HCT116 (cell line): ENCODE data around the gene GMPPB. TPM values are rescaled to one million over a fixed set of nuclear protein-coding genes. Genes with fewer than 3 reads are reported as not detected.

Source experiments
- ATAC-seq: fragments of 200-7000 bp; cut with Tn5 transposase; 2 replicates; pipeline ENCODE4 v1.9.1; 2020; ENCODE audit warnings: mild to moderate bottlenecking, moderate library complexity
- BruUV-seq: library from RNA; stranded (reverse); fragments of 400-500 nt; replicated peaks from 2 replicates; lab custom pipeline; 2021; lab: Mats Ljungman, UMichigan
- CTCF ChIA-PET: fragments of 300-600 bp; sonication (Branson Sonifier 250); formaldehyde crosslinking; loops from one replicate; lab custom pipeline; 2021; ENCODE audit warnings: antibody characterized with exemption; lab: Charles Lee
- POLR2A ChIA-PET: fragments of 300-600, 350-600 bp; sonication (Branson Sonifier 250); formaldehyde crosslinking; loops from one replicate; lab custom pipeline; 2021; ENCODE audit warnings: antibody characterized with exemption; lab: Charles Lee
- RAD21 ChIA-PET, 2 experiments: fragments of 300-600 bp; sonication (Branson Sonifier 250); formaldehyde crosslinking; loops; one replicate each; lab custom pipeline; 2023; ENCODE audit warnings: low total read pairs in 2 of 2; ENCODE audit not compliant: uncharacterized antibody in 2 of 2, unreplicated experiment in 2 of 2, low non-redundant PET in 1 of 2; lab: Charles Lee
- DNase-seq: peaks from one replicate; pipeline ENCODE4 v3.0.0-alpha.2; 2010; ENCODE audit warnings: low read depth, low spot score
- H2AFZ ChIP-seq: fragments of 200-600 bp; shearing (Covaris generic), sonication (generic); 2 replicates; pipeline ENCODE4 v1.6.1; 2017; ENCODE audit warnings: low read depth, mixed run types, mixed read lengths, antibody characterized with exemption, low read length; ENCODE audit not compliant: poor library complexity, severe bottlenecking
- H3K27ac ChIP-seq: 2 replicates; pipeline ENCODE4 v1.5.1; 2012; ENCODE audit warnings: low read depth, low read length
- H3K27me3 ChIP-seq: fragments of 200-600 bp; sonication (generic); 2 replicates; pipeline ENCODE4 v1.6.1; 2016; ENCODE audit warnings: mixed run types, low read length, mixed read lengths; ENCODE audit not compliant: insufficient read depth
- H3K36me3 ChIP-seq, 2 experiments: fragments of 200-500 bp in 1 of 2; fragments of 200-600 bp in 1 of 2; sonication (Bioruptor generic) in 1 of 2; sonication (generic) in 1 of 2; 2 replicates each; pipeline versions ENCODE4 v1.5.1 to v1.6.1; 2014 to 2016; ENCODE audit warnings: low read length in 2 of 2, inconsistent platforms in 1 of 2, mixed read lengths in 1 of 2, mixed run types in 1 of 2; ENCODE audit not compliant: insufficient read depth in 2 of 2, control insufficient read depth in 1 of 2
- H3K4me1 ChIP-seq, 2 experiments: fragments of 200-600 bp in 1 of 2; sonication (generic) in 1 of 2; 2 replicates each; pipeline versions ENCODE4 v1.5.1 to v1.6.1; 2012 to 2017; ENCODE audit warnings: low read length in 2 of 2, inconsistent platforms in 1 of 2, mild to moderate bottlenecking in 1 of 2, mixed read lengths in 1 of 2, mixed run types in 1 of 2, moderate library complexity in 1 of 2; ENCODE audit not compliant: insufficient read depth in 2 of 2, control insufficient read depth in 1 of 2
- H3K4me2 ChIP-seq: fragments of 200-600 bp; sonication (generic); 2 replicates; pipeline ENCODE4 v1.6.1; 2017; ENCODE audit warnings: mixed run types, low read length, mixed read lengths
- H3K4me3 ChIP-seq, 2 experiments: fragments of 200-600 bp in 1 of 2; sonication (generic) in 1 of 2; replicated peaks in 1 of 2; 2 replicates each; pipeline ENCODE4 v1.5.1; 2011 to 2016; ENCODE audit warnings: low read length in 2 of 2, control low read depth in 1 of 2, low read depth in 1 of 2, mild to moderate bottlenecking in 1 of 2, mixed read lengths in 1 of 2, mixed run types in 1 of 2
- H3K79me2 ChIP-seq: fragments of 200-600 bp; sonication (generic); 2 replicates; pipeline ENCODE4 v1.6.1; 2017; ENCODE audit warnings: mild to moderate bottlenecking, mixed run types, low read length, moderate library complexity, mixed read lengths; ENCODE audit not compliant: insufficient read depth
- H3K9ac ChIP-seq: fragments of 200-600 bp; sonication (generic); 2 replicates; pipeline ENCODE4 v1.6.1; 2016; ENCODE audit warnings: low read length, mixed read lengths
- H3K9me2 ChIP-seq: fragments of 200-600 bp; sonication (generic), shearing (Covaris generic); 2 replicates; pipeline ENCODE4 v1.6.1; 2017; ENCODE audit warnings: mixed run types, mild to moderate bottlenecking, moderate library complexity; ENCODE audit not compliant: insufficient read depth
- H3K9me3 ChIP-seq, 2 experiments: fragments of 200-500 bp in 1 of 2; fragments of 200-600 bp in 1 of 2; sonication (Bioruptor generic) in 1 of 2; sonication (generic) in 1 of 2; 2 replicates each; pipeline ENCODE4 v1.6.1; 2014 to 2017; ENCODE audit warnings: low read length in 2 of 2, mixed read lengths in 2 of 2, inconsistent platforms in 1 of 2, low read depth in 1 of 2, mild to moderate bottlenecking in 1 of 2, mixed run types in 1 of 2, moderate library complexity in 1 of 2; ENCODE audit not compliant: control insufficient read depth in 1 of 2, insufficient read depth in 1 of 2
- H4K20me1 ChIP-seq: fragments of 200-600 bp; sonication (generic), shearing (Covaris generic); 2 replicates; pipeline ENCODE4 v1.6.1; 2017; ENCODE audit warnings: mixed run types, mild to moderate bottlenecking, moderate library complexity; ENCODE audit not compliant: insufficient read depth
- CBX3 ChIP-seq: IDR thresholded peaks from 2 replicates; pipeline ENCODE4 v1.6.1; 2012; ENCODE audit warnings: low read depth
- CEBPB ChIP-seq: IDR thresholded peaks from 2 replicates; pipeline ENCODE4 v1.6.1; 2012; ENCODE audit warnings: low read depth
- EZH2phosphoT487 ChIP-seq: fragments of 200-600 bp; IDR thresholded peaks from 2 replicates; pipeline ENCODE4 v1.6.1; 2018; ENCODE audit warnings: antibody characterized with exemption, borderline replicate concordance
- JUND ChIP-seq: IDR thresholded peaks from 2 replicates; pipeline ENCODE4 v1.6.1; 2012
- POLR2AphosphoS5 ChIP-seq: IDR thresholded peaks from 2 replicates; pipeline ENCODE4 v1.6.1; 2011; ENCODE audit warnings: mild to moderate bottlenecking, low read depth, low read length, moderate library complexity
- RAD21 ChIP-seq: IDR thresholded peaks from 2 replicates; pipeline ENCODE4 v1.6.1; 2012; ENCODE audit warnings: low read depth, mild to moderate bottlenecking
- SP1 ChIP-seq: IDR thresholded peaks from 2 replicates; pipeline ENCODE4 v1.6.1; 2012; ENCODE audit warnings: low read depth
- SRF ChIP-seq: IDR thresholded peaks from 2 replicates; pipeline ENCODE4 v1.6.1; 2012; ENCODE audit warnings: low read depth
- TCF7L2 ChIP-seq: IDR thresholded peaks from 2 replicates; pipeline ENCODE4 v1.7.0; 2011; ENCODE audit warnings: borderline replicate concordance, inconsistent platforms; ENCODE audit not compliant: insufficient read depth, insufficient read length; ENCODE audit errors: extremely low read depth
- YY1 ChIP-seq: IDR thresholded peaks from 2 replicates; pipeline ENCODE4 v1.6.1; 2011; ENCODE audit warnings: low read length, low read depth, moderate library complexity, mild to moderate bottlenecking; ENCODE audit not compliant: insufficient replicate concordance; ENCODE audit errors: extremely low read depth
- intact Hi-C: fragments of 100-400 bp; cut with micrococcal nuclease; formaldehyde crosslinking; loops from 2 replicates; pipeline ENCODE4 v1.10.0; 2022
- total RNA-seq: library from RNA; stranded (reverse); gene quantifications from one replicate; pipeline ENCODE4 v1.2.1, GENCODE V29; 2021; ENCODE audit not compliant: unreplicated experiment
- TF ChIP-seq, protein P1 (sequence below), 3 experiments: fragments of 200-600 bp in 1 of 3; sonication (generic) in 1 of 3; IDR thresholded peaks in 2 of 3; conservative IDR thresholded peaks in 1 of 3; 2 replicates each; pipeline ENCODE4 v1.5.1; 2012 to 2017; ENCODE audit warnings: low read depth in 2 of 3, low read length in 2 of 3, antibody characterized with exemption in 1 of 3, borderline replicate concordance in 1 of 3, control low read depth in 1 of 3, mild to moderate bottlenecking in 1 of 3, mixed read lengths in 1 of 3, mixed run types in 1 of 3, moderate library complexity in 1 of 3; ENCODE audit not compliant: insufficient read depth in 1 of 3
- TF ChIP-seq, protein P2 (sequence below): IDR thresholded peaks from 2 replicates; pipeline ENCODE4 v1.6.1; 2012
- TF ChIP-seq, protein P3 (sequence below): IDR thresholded peaks from 2 replicates; pipeline ENCODE4 v1.6.1; 2011; ENCODE audit warnings: mild to moderate bottlenecking, low read length, moderate library complexity; ENCODE audit not compliant: insufficient replicate concordance; ENCODE audit errors: extremely low read depth

Gene GMPPB
- total RNA-seq, 1 experiment from 2014 or later: 24.1 TPM

DNA sequence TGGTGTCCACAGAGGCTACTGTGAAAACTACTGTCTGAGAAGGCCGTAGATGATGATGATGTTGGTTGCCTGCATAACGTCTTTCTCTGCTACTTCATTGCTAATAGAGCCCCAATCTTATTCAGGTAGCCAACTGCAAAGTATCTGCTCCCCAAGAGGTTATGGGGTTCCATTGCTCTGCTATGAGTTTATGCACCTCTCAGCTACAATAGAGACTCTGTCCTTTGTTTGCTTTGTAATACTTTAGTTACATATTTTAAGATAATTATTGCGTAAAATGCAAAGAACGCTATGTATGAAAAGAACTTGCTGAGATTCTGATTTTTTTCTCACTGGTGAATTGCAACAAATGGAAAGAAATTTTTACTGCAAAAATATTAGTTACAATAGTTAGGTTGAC lies 27.8 kb upstream of the GMPPB start:
- no peak overlapping the region for H3K9ac ChIP-seq
- H3K4me1 ChIP-seq: no peaks in the 10 kb centered on the region
- H3K4me3 ChIP-seq: no peak overlapping the region
- POLR2A ChIA-PET: no interaction called here
- no peak overlapping the region for H3K4me2 ChIP-seq
- CTCF ChIA-PET: no interaction called here
- no peak for TF ChIP-seq YY1
- no peak for TF ChIP-seq POLR2AphosphoS5
- TF ChIP-seq, protein P1, sequence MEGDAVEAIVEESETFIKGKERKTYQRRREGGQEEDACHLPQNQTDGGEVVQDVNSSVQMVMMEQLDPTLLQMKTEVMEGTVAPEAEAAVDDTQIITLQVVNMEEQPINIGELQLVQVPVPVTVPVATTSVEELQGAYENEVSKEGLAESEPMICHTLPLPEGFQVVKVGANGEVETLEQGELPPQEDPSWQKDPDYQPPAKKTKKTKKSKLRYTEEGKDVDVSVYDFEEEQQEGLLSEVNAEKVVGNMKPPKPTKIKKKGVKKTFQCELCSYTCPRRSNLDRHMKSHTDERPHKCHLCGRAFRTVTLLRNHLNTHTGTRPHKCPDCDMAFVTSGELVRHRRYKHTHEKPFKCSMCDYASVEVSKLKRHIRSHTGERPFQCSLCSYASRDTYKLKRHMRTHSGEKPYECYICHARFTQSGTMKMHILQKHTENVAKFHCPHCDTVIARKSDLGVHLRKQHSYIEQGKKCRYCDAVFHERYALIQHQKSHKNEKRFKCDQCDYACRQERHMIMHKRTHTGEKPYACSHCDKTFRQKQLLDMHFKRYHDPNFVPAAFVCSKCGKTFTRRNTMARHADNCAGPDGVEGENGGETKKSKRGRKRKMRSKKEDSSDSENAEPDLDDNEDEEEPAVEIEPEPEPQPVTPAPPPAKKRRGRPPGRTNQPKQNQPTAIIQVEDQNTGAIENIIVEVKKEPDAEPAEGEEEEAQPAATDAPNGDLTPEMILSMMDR (IDR thresholded peaks at IDR 0.05 in 2 of 3, conservative IDR thresholded peaks at IDR 0.05 in 1 of 3; ENCODE audit: borderline replicate concordance in 1 of 3, insufficient read depth in 1 of 3, low read depth in 2 of 3, low read length in 2 of 3): no peak
- TF ChIP-seq, protein P2, sequence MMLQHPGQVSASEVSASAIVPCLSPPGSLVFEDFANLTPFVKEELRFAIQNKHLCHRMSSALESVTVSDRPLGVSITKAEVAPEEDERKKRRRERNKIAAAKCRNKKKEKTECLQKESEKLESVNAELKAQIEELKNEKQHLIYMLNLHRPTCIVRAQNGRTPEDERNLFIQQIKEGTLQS: no peak
- TF ChIP-seq, protein P3, sequence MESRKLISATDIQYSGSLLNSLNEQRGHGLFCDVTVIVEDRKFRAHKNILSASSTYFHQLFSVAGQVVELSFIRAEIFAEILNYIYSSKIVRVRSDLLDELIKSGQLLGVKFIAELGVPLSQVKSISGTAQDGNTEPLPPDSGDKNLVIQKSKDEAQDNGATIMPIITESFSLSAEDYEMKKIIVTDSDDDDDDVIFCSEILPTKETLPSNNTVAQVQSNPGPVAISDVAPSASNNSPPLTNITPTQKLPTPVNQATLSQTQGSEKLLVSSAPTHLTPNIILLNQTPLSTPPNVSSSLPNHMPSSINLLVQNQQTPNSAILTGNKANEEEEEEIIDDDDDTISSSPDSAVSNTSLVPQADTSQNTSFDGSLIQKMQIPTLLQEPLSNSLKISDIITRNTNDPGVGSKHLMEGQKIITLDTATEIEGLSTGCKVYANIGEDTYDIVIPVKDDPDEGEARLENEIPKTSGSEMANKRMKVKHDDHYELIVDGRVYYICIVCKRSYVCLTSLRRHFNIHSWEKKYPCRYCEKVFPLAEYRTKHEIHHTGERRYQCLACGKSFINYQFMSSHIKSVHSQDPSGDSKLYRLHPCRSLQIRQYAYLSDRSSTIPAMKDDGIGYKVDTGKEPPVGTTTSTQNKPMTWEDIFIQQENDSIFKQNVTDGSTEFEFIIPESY: no peak
- TF ChIP-seq SP1: no peak
- no peak for TF ChIP-seq RAD21
- no peak for TF ChIP-seq JUND
- no peak for TF ChIP-seq EZH2phosphoT487
- TF ChIP-seq SRF: no peak
- TF ChIP-seq TCF7L2: no peak
- TF ChIP-seq CEBPB: no peak
- TF ChIP-seq CBX3: no peak
- TF ChIP-seq, all 23 proteins: peak for 0
- Histone ChIP-seq H2AFZ (no peak overlapping the region), H3K36me3 (peaks cover 0 to 2% of the 10 kb centered on the region in 2 experiments; a peak in 1 of 4 replicates), H3K9me3 (no peaks in the 10 kb centered on the region), H3K27ac (no peak overlapping the region), H4K20me1 (peaks cover 4% of the 10 kb centered on the region; the same call in 1 of the 2 replicates), H3K27me3 (no peaks in the 10 kb centered on the region), H3K79me2 (peaks cover 64% of the 10 kb centered on the region), H3K9me2 (no peaks in the 10 kb centered on the region)
- intact Hi-C loops: no loop called here
- BruUV-seq: no TSS peak
- DNase-seq: no peak
- ATAC-seq: no peak
- RAD21 ChIA-PET: no interaction called here
